Endodermal cell (in vitro differentiated cells): ENCODE results near the gene CPAMD8. TPM values are rescaled to one million over a fixed set of nuclear protein-coding genes. Genes with fewer than 3 reads are reported as not detected.

ENCODE experiments used
- DNase-seq: peaks from one replicate; pipeline ENCODE4 v3.0.0-alpha.2; 2017
- H3K27ac ChIP-seq: 2 replicates; pipeline ENCODE4 v1.5.1; 2013; ENCODE audit warnings: mild to moderate bottlenecking, low read depth, low read length, moderate library complexity
- H3K27me3 ChIP-seq: 2 replicates; pipeline ENCODE4 v1.6.1; 2013; ENCODE audit warnings: mild to moderate bottlenecking, low read length, moderate library complexity; ENCODE audit not compliant: insufficient read depth, control insufficient read depth, poor library complexity, severe bottlenecking
- H3K36me3 ChIP-seq: 2 replicates; pipeline ENCODE4 v1.7.0; 2013; ENCODE audit warnings: mild to moderate bottlenecking, low read length, moderate library complexity; ENCODE audit not compliant: control insufficient read depth, insufficient read depth
- H3K4me1 ChIP-seq: one replicate; pipeline ENCODE4 v1.7.0; 2013; ENCODE audit warnings: low read length; ENCODE audit not compliant: control insufficient read depth, insufficient read depth
- H3K4me3 ChIP-seq: 2 replicates; pipeline ENCODE4 v1.5.1; 2013; ENCODE audit warnings: mild to moderate bottlenecking, low read length, moderate library complexity
- H3K9ac ChIP-seq: 2 replicates; pipeline ENCODE4 v1.6.1; 2013; ENCODE audit warnings: mild to moderate bottlenecking, low read length, moderate library complexity; ENCODE audit not compliant: poor library complexity, severe bottlenecking; ENCODE audit errors: extremely low read depth
- H3K9me3 ChIP-seq: 2 replicates; pipeline ENCODE4 v1.6.1; 2013; ENCODE audit warnings: mild to moderate bottlenecking, low read length, moderate library complexity; ENCODE audit not compliant: control insufficient read depth
- H3K27ac Mint-ChIP-seq: 2 replicates; pipeline ENCODE4 v1.8.0; 2020; ENCODE audit warnings: mixed read lengths
- H3K27me3 Mint-ChIP-seq: 2 replicates; pipeline ENCODE4 v1.8.0; 2021; ENCODE audit warnings: mild to moderate bottlenecking, mixed read lengths; ENCODE audit not compliant: insufficient read depth
- H3K36me3 Mint-ChIP-seq: 2 replicates; pipeline ENCODE4 v1.8.0; 2020; ENCODE audit warnings: low read depth, mixed read lengths
- H3K4me1 Mint-ChIP-seq: 2 replicates; pipeline ENCODE4 v1.8.0; 2020; ENCODE audit warnings: mixed read lengths
- H3K4me3 Mint-ChIP-seq: 2 replicates; pipeline ENCODE4 v1.8.0; 2020; ENCODE audit warnings: mild to moderate bottlenecking, moderate library complexity, mixed read lengths
- H3K9me3 Mint-ChIP-seq: 2 replicates; pipeline ENCODE4 v1.8.0; 2020; ENCODE audit warnings: mild to moderate bottlenecking, mixed read lengths
- CTCF ChIP-seq: fragments of 200-600 bp; sonication (generic); conservative IDR thresholded peaks from 2 replicates; pipeline ENCODE4 v1.5.0; 2021; ENCODE audit warnings: antibody characterized with exemption, mild to moderate bottlenecking
- WGBS, 2 experiments: methylation state at CpG; one replicate each; pipeline versions ENCODE4 v1.1.5 to v1.1.7; 2013; ENCODE audit warnings: missing lambda C conversion rate in 2 of 2, mixed read lengths in 1 of 2; ENCODE audit not compliant: insufficient coverage in 1 of 2, insufficient read length in 1 of 2; 5-methylcytosine and 5-hydroxymethylcytosine counted together
- total RNA-seq, 2 donors: library from RNA; stranded (reverse); fragmentation: NEBNext Ultra II Directional in 1 of 2; extraction: Animal tissue kit (Norgen Biotek cat#: 25700) in 1 of 2; gene quantifications; 2 replicates in 1 of 2; 3 replicates in 1 of 2; pipeline ENCODE4 v1.2.1, GENCODE V29; 2021

CPAMD8 gene
- total RNA-seq, 2 donors from 2014 or later, result 19.7 to 22.9 TPM

GRCh38 chr19:16896146-16897028 is 130.2 kb downstream of the CPAMD8 start:
- Histone ChIP-seq H3K9ac (peak overlapping the region; percentile 34), H3K27ac (no peak overlapping the region), H3K9me3 (no peaks in the 10 kb centered on the region), H3K27me3 (peaks cover 31% of the 10 kb centered on the region), H3K4me1 (no peaks in the 10 kb centered on the region), H3K36me3 (no peaks in the 10 kb centered on the region), H3K4me3 (peak overlapping the region; percentile 74)
- DNase-seq, result peak; percentile 85
- no peak for TF ChIP-seq CTCF
- WGBS, 2 experiments, result 2 to 7% methylated on average over 31 to 57 of the region's 66 CpGs
- H3K27me3 Mint-ChIP-seq, result peaks cover 24% of the 10 kb centered on the region
- peak overlapping the region; percentile 58 for H3K4me3 Mint-ChIP-seq
- no peak overlapping the region for H3K27ac Mint-ChIP-seq
- no peaks in the 10 kb centered on the region for H3K36me3 Mint-ChIP-seq
- no peaks in the 10 kb centered on the region for H3K9me3 Mint-ChIP-seq
- no peaks in the 10 kb centered on the region for H3K4me1 Mint-ChIP-seq

DNA sequence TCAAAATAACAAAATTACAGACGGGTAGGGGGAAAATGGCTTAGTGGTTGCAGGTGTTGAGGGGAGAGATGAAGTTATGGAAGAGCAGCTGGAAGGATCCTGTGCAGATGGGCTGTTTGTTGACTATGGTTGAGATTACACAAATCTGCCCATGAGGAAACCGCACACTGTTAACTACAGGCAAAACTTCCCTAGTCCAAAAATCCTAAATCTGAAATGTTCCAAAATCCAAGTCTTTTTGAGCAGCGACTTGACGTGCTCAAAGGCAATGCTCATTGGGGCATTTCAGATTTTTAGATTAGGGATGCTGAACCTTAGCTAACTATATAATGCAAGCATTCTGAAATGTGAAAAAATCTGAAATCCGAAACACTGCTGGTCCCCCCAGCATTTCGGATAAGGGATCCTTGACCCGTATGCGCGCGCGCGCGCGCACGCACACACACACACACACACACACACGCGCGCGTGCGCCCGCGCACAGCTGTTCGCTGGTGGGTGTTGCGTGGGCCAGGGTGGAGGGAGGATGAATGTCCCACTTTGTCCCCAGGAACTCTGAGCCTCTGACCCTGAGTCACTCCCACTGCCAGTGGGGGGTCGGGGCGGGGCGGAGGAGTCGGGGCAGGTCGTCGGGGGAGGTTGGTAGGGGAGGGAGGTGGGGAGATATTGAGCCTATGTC is 131.0 kb downstream of the CPAMD8 start:
- Histone ChIP-seq H3K9ac (no peak overlapping the region), H3K4me3 (no peak overlapping the region)
- no peak for DNase-seq

GRCh38 chr19:16894080-16894479 is 132.5 kb downstream of the CPAMD8 start:
- H3K27ac Mint-ChIP-seq, result no peak overlapping the region
- no peak for TF ChIP-seq CTCF
- H3K4me3 ChIP-seq, result no peak overlapping the region
- no peaks in the 10 kb centered on the region for H3K4me1 Mint-ChIP-seq
- H3K4me1 ChIP-seq, result no peaks in the 10 kb centered on the region
- no peaks in the 10 kb centered on the region for H3K9me3 ChIP-seq
- H3K4me3 Mint-ChIP-seq, result no peak overlapping the region
- H3K36me3 Mint-ChIP-seq, result no peaks in the 10 kb centered on the region
- WGBS, 2 experiments, result 73 to 78% methylated on average over 5 to 7 of the region's 7 CpGs
- peaks cover 19% of the 10 kb centered on the region for H3K27me3 Mint-ChIP-seq
- no peak overlapping the region for H3K9ac ChIP-seq
- H3K27me3 ChIP-seq, result peaks cover 31% of the 10 kb centered on the region
- no peaks in the 10 kb centered on the region for H3K9me3 Mint-ChIP-seq
- no peak overlapping the region for H3K27ac ChIP-seq
- no peak for DNase-seq
- no peaks in the 10 kb centered on the region for H3K36me3 ChIP-seq

More for the DNA sequence above, 131.0 kb downstream of the CPAMD8 start:
- no peaks in the 10 kb centered on the region for H3K4me1 Mint-ChIP-seq
- Histone ChIP-seq H3K27me3 (peaks cover 31% of the 10 kb centered on the region), H3K36me3 (no peaks in the 10 kb centered on the region), H3K9me3 (no peaks in the 10 kb centered on the region), H3K27ac (no peak overlapping the region), H3K4me1 (no peaks in the 10 kb centered on the region)
- H3K36me3 Mint-ChIP-seq, result no peaks in the 10 kb centered on the region
- no peak for TF ChIP-seq CTCF
- no peak overlapping the region for H3K27ac Mint-ChIP-seq
- peak overlapping the region; percentile 58 for H3K4me3 Mint-ChIP-seq
- H3K27me3 Mint-ChIP-seq, result peaks cover 24% of the 10 kb centered on the region
- H3K9me3 Mint-ChIP-seq, result no peaks in the 10 kb centered on the region
- WGBS, 2 experiments, result 64 to 100% methylated on average over 3 to 23 of the region's 30 CpGs
